ENCODE data around the gene POMGNT1. TPM values are rescaled to one million over a fixed set of nuclear protein-coding genes. Genes with fewer than 3 reads are reported as not detected.

Gene POMGNT1
- total RNA-seq, 1 donor from 2014 or later = 28.5 TPM

DNA sequence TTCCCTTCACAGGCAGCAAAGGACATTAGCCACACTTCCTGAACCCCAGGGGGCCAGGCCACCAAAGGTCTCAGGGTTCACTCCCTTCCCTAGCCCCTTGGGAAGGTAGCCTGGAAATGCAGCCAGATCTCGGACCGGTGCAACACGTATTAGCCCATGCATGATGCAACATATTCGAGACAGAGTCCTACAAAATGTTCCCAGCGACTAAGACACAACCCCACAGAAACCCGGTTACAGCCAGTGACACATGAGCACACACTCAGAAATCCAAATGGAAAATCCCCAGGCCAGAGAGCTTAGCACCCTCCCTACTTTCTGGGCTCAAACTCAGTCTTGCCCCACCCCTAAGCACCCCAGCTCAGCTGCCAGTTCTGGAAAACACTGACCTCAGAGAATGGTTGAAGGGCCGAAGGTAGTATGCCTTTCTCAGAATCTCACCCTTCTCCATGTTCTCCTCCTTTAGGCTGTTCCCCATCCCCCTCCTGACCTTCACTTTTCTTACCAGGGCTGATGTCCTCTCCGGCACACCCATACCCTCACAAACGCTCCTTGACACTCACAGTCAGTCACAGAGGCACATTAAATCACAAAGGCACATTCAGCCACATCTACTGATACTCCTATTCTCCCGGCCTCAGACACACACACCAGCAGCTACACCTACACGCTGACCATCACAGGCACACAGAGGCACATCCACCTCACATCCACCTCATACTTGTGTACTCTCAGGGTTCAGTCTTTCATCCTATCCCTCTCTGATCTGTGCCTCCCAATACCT lies 23.6 kb downstream of the POMGNT1 start, which contains the start of gene TSPAN1:
TSPAN1 (plus strand) TSS at position 640 of the 784 bp plus-strand sequence. CDS start 6,021 bp downstream, outside the sequence.
- intact Hi-C loops (cut with DNase I) = loop anchor here (2.0 kb wide), 1 partner anchor 42 kb away; the partner anchor contains the start of gene PIK3R3
- Histone ChIP-seq H3K27me3 (no peaks in the 10 kb centered on the region), H3K27ac (peak within 1 kb of the TSS; percentile 73), H3K4me3 (no peak within 1 kb of the TSS), H3K9me3 (no peaks in the 10 kb centered on the region), H3K4me1 (peaks cover 47% of the 10 kb centered on the region), H3K36me3 (no peaks in the 10 kb centered on the region)
- TF ChIP-seq POLR2AphosphoS5 (IDR thresholded peaks at IDR 0.05; ENCODE audit: insufficient read depth in 1 of 2, low read depth in 1 of 2) = peak in 1 of 2 donors; percentile 75
- no peak for TF ChIP-seq POLR2A (IDR thresholded peaks at IDR 0.05)
- TF ChIP-seq, protein P1, sequence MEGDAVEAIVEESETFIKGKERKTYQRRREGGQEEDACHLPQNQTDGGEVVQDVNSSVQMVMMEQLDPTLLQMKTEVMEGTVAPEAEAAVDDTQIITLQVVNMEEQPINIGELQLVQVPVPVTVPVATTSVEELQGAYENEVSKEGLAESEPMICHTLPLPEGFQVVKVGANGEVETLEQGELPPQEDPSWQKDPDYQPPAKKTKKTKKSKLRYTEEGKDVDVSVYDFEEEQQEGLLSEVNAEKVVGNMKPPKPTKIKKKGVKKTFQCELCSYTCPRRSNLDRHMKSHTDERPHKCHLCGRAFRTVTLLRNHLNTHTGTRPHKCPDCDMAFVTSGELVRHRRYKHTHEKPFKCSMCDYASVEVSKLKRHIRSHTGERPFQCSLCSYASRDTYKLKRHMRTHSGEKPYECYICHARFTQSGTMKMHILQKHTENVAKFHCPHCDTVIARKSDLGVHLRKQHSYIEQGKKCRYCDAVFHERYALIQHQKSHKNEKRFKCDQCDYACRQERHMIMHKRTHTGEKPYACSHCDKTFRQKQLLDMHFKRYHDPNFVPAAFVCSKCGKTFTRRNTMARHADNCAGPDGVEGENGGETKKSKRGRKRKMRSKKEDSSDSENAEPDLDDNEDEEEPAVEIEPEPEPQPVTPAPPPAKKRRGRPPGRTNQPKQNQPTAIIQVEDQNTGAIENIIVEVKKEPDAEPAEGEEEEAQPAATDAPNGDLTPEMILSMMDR (IDR thresholded peaks at IDR 0.05) = no peak
- DNase-seq (ENCODE audit: extremely low spot score in 2 of 2) = no peak

DNA sequence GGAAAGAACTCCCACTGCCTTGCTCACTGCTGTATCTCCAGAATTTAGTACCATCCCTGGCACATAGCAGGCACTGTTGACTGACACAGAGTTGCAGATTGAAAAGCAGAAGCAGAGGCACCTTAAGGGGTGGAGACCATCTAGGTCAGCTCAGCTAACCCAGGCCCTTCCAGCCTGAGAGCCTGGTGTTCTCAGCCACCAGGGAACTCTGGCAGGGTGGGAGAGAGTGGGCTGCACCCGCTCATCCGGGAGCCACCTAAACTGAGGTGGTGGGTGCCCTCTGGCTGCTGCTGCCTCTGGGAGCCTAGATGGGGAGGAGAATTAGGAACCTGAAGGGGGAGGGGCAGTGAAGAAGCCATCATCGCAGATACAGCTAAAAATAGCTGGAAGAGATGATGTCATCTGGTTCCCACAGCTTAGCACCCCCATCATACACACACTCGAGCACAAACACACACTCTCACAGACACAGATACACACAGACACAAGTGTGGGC lies 24.8 kb downstream of the POMGNT1 start:
- H3K4me3 ChIP-seq = no peak overlapping the region
- H3K36me3 ChIP-seq = no peaks in the 10 kb centered on the region
- H3K27ac ChIP-seq = peak overlapping the region; percentile 73
- no peaks in the 10 kb centered on the region for H3K27me3 ChIP-seq
- intact Hi-C loops (cut with DNase I) = no loop called here
- peaks cover 47% of the 10 kb centered on the region for H3K4me1 ChIP-seq
- no peaks in the 10 kb centered on the region for H3K9me3 ChIP-seq
- DNase-seq (ENCODE audit: extremely low spot score in 2 of 2) = no peak
- TF ChIP-seq, protein P1 (IDR thresholded peaks at IDR 0.05) = no peak
- no peak for TF ChIP-seq POLR2AphosphoS5 (IDR thresholded peaks at IDR 0.05; ENCODE audit: insufficient read depth in 1 of 2, low read depth in 1 of 2)
- TF ChIP-seq POLR2A (IDR thresholded peaks at IDR 0.05) = no peak

GRCh38 chr1:46172321-46172720 lies 25.9 kb downstream of the POMGNT1 start:
- Histone ChIP-seq H3K9me3 (no peaks in the 10 kb centered on the region), H3K27ac (peak overlapping the region; percentile 36), H3K36me3 (no peaks in the 10 kb centered on the region), H3K4me1 (peaks cover 51% of the 10 kb centered on the region), H3K27me3 (no peaks in the 10 kb centered on the region), H3K4me3 (no peak overlapping the region)
- TF ChIP-seq POLR2AphosphoS5 (IDR thresholded peaks at IDR 0.05; ENCODE audit: insufficient read depth in 1 of 2, low read depth in 1 of 2) = no peak
- no peak for TF ChIP-seq POLR2A (IDR thresholded peaks at IDR 0.05)
- TF ChIP-seq, protein P1 (IDR thresholded peaks at IDR 0.05) = no peak
- intact Hi-C loops (cut with DNase I) = no loop called here
- no peak for DNase-seq (ENCODE audit: extremely low spot score in 2 of 2)

- peak overlapping the region; percentile 36 for H3K27ac ChIP-seq
- no peaks in the 10 kb centered on the region for H3K36me3 ChIP-seq
- no peak overlapping the region for H3K4me3 ChIP-seq
- peak in 1 of 2 donors; percentile 14 for TF ChIP-seq POLR2AphosphoS5 (IDR thresholded peaks at IDR 0.05; ENCODE audit: insufficient read depth in 1 of 2, low read depth in 1 of 2)
- TF ChIP-seq, protein P1 (IDR thresholded peaks at IDR 0.05) = no peak
- no peak for DNase-seq (ENCODE audit: extremely low spot score in 2 of 2)
- intact Hi-C loops (cut with DNase I) = no loop called here
- H3K9me3 ChIP-seq = no peaks in the 10 kb centered on the region
- H3K27me3 ChIP-seq = no peaks in the 10 kb centered on the region
- peaks cover 55% of the 10 kb centered on the region for H3K4me1 ChIP-seq
Observed at GRCh38 chr1:46171871-46172270, 26.4 kb downstream of the POMGNT1 start.

- TF ChIP-seq POLR2AphosphoS5 (IDR thresholded peaks at IDR 0.05; ENCODE audit: insufficient read depth in 1 of 2, low read depth in 1 of 2) (no peak), POLR2A (IDR thresholded peaks at IDR 0.05) (no peak)
- TF ChIP-seq, protein P1 (IDR thresholded peaks at IDR 0.05) = no peak
- no peaks in the 10 kb centered on the region for H3K27me3 ChIP-seq
- no peak overlapping the region for H3K4me3 ChIP-seq
- no peak for DNase-seq (ENCODE audit: extremely low spot score in 2 of 2)
- intact Hi-C loops (cut with DNase I) = no loop called here
- peaks cover 60% of the 10 kb centered on the region for H3K4me1 ChIP-seq
- H3K36me3 ChIP-seq = no peaks in the 10 kb centered on the region
- H3K9me3 ChIP-seq = no peaks in the 10 kb centered on the region
- H3K27ac ChIP-seq = peak overlapping the region; percentile 36
Observed at GRCh38 chr1:46171351-46171750, 26.9 kb downstream of the POMGNT1 start.
